NCI-H1436 (cell line): ENCODE data around the gene DUSP1.

Experiments
- DNase-seq: peaks from one replicate; lab custom pipeline; 2025; lab: John Stamatoyannopoulos, UW

DUSP1 gene

DNA sequence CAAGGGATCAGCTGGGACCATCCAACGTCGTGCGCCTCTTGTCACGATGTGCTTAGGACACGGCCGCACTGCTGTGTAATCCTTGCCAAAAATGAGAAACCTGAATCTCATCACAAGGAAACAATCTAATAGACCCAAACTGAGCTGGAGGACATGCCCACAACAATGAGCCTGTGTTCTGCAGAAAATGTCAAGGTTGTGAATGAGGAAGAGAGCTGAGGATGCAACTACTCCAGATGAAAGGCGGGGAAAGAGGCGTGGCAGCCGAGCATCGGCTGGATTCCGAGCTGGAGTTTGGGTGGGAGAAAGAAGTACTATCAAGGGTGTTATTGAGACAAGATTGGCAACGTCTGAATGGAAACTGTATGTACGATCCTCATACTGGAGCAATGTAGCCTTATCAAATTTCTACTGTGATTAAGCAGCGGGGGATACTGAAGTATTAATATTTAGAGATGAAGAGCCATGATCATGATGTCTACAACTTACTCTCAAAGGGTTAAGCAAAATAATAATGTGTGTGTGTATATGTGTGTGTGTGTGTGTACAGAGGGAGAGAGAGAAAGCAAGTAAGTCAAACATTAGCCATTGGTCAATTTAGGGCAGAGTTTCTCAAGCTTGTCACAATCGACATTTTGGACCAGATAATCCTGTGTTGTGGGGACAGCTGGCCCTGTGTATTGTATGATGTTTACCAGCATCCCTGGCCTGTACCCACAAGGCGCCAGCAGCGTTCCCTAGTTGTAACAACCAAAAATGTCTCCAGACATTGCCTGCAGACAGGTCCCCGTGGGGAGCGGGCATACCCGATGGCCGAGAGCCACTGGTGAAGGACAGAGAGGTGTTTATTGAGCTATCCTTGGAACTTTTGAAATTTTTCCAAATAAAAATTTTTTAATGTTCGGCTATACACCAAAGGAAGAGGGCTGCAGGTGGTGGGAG is 46.5 kb downstream of the DUSP1 start:
- no peak for DNase-seq

DNA sequence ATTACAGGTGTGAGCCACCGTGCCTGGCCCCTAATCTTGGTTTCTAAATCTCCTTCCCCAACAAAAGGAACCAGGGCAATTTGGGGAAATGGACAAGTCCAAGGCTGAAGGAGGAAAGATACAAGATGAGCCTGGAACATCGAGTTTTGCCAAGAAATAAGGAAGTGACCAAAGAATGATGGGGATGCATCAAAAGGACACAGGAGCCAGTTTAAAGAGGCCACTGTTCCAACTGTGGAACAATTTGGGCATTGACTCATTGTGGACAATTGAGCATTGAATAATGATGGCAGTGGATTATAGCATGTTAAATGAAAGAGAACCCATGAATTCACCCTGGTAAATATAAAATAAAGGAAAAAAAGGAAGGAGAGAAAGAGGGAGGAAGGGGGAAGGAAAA is 47.5 kb downstream of the DUSP1 start:
- no peak for DNase-seq

DNA sequence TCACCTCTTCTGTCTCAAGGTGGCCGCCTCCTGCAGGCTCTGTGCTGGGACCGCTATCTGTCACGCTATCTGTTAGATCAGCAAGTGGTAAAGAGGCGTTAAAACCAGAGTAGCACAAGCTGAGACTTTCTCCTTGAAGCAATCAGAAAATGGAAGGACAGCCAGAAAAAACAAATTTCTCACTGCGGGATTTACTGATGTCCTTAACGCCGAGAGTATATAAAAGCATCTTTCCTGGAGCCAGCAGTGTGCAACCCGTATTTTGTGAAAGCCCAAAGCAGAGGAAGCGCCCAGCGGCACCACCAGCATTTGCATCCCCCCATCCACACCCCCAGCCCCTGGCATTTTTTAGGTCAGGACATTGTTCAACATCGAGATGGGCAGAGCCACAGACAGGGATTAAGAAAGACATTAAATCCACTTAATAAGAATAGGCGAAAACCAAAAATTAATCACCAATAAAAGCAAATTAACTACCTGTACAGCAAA is 48.6 kb downstream of the DUSP1 start:
- no peak for DNase-seq

DNA sequence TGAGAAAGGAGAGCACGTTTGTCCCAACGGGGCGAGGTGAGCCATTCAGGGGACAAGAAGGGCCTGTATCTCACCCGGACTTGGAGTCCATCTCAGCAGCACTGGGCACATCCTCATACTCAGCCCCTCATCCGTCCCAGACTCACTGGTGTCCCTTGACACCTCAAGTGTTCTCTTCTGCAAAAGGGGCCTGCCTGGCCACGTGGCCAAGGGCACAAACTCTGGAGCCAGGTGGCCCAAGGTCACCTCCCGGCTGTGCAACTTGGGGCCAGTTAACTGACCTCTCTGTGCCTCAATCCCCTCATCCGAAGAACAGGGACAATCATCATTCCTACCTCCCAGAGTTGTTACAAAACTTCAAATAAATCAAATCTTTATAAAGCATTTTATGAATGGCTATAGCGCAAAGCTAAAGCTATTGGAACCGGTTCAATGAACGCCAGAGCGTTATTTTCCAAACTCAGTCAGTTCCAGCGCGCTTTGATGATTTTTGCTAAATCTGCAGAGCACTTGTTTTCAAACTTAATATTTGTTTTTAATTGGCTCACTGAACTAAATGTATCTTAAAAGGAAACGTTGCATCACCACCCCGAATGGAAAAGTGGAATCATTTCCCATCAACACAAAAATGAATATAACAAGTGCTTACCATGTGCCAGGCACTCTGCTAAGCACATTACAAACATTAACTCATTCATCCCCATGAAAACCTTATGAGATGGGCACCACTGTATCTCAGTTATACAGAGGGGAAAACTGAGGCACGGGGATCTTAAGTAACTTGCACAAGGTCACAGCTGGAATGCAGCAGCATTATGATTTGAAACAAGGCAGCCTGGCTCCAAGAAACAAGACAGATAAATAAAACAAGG is 49.3 kb downstream of the DUSP1 start:
- DNase-seq: no peak

DNA sequence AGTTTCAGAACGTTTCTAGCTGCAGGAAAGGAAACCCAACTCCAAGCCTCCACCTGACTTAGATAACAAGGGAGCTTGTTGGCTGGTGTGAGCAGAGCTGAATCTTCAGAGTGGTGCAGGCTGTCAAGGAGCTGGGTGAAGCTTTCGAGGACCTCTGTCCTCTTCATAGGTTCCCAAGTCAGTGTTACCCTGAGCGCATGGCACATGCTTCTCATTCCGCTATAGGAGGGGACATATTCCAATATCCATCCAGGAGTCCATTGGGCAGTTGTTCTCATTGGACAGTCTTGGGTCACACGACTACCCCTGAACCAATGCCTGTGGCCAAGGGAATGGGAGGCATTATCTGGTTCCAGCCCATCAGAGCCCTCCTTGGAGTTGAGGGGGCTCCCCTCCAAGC is 50.3 kb downstream of the DUSP1 start:
- DNase-seq: no peak

DNA sequence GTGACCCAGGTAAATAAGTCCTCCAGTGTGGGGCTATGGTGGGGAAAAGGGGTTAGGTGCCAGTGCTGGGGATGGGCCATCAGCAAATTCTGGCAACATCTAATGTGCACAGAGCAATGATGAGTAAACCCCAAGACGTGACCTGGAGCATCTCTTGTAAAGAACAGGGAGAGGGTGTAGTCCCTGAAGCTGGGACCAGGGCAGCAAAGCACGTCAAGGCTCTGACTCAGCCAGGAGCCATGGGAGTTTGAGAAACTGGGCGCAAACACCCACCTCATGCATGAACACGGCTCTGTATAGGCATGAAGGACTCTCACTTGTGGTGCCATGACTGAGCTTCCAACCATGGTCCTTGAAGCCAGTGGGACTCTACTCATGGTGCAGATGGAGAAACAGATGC is 51.8 kb downstream of the DUSP1 start:
- no peak for DNase-seq

DNA sequence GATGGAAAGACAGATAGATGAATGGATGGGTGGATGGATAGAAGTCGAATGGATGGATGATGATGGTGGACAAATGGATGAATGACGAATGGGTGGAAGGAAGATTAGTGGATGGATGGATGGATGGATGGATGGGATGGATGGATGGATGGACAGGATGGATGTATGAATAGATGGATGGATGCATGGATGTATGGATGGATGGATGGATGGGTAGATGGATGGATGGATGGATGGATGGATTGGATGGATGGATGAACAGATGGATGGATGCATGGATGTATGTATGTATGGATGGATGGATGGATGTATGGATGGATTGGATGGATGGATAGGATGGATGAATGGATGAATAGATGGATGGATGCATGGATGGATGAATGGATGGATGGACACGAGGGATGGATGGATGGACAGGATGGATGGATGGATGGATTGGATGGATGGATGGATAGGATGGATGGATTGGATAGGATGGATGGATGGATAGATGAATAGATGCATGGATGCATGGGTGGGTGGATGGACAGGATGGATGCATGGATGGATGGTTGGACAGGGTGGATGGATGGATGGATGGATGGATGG is 52.4 kb downstream of the DUSP1 start:
- no peak for DNase-seq
